ENCODE data around the gene TXNDC16.

GRCh38 chr14:52395728-52396127 lies 156.6 kb downstream of the TXNDC16 start:
- TF ChIP-seq CTCF (conservative IDR thresholded peaks at IDR 0.05; ENCODE audit: low read length) = no peak
- no peak for TF ChIP-seq EZH2phosphoT487 (IDR thresholded peaks at IDR 0.05; ENCODE audit: borderline replicate concordance, low read depth, low read length)

Measured in OCI-LY7 (cell line).